Lower lobe of right lung (tissue), 2 donors: Measurements from ENCODE around the gene C20orf202. TPM values are rescaled to one million over a fixed set of nuclear protein-coding genes. Genes with fewer than 3 reads are reported as not detected.

Experiments
- ATAC-seq, 2 donors: fragments of 200-7000 bp; cut with Tn5 transposase; one replicate each; pipeline ENCODE4 v1.9.1; 2020 to 2022; ENCODE audit warnings: mild to moderate bottlenecking in 2 of 2, moderate library complexity in 2 of 2
- DNase-seq: peaks from one replicate; pipeline ENCODE4 v3.0.0-alpha.2; 2020
- H3K27ac ChIP-seq: fragments of 200-600 bp; one replicate; pipeline ENCODE4 v1.8.0; 2022
- H3K27me3 ChIP-seq: fragments of 200-600 bp; one replicate; pipeline ENCODE4 v1.8.0; 2022; ENCODE audit warnings: low read depth
- H3K36me3 ChIP-seq: fragments of 200-600 bp; one replicate; pipeline ENCODE4 v1.8.0; 2022; ENCODE audit warnings: mild to moderate bottlenecking
- H3K4me1 ChIP-seq: fragments of 200-600 bp; one replicate; pipeline ENCODE4 v1.8.0; 2022
- H3K4me3 ChIP-seq: fragments of 200-600 bp; one replicate; pipeline ENCODE4 v1.8.0; 2022; ENCODE audit warnings: mild to moderate bottlenecking
- H3K9me3 ChIP-seq: fragments of 200-600 bp; one replicate; pipeline ENCODE4 v1.8.0; 2022
- intact Hi-C: fragments of 100-400 bp; cut with DNase I; formaldehyde crosslinking; loops from one replicate; pipeline ENCODE4 v1.11.0; 2022
- total RNA-seq: library from RNA; stranded (reverse); fragmentation: NEBNext Ultra II Directional; extraction: Animal tissue kit (Norgen Biotek cat#: 25700); gene quantifications from one replicate; pipeline ENCODE4 v1.2.1, GENCODE V29; 2021
- TF ChIP-seq, protein P1 (sequence below): fragments of 200-600 bp; IDR thresholded peaks from one replicate; pipeline ENCODE4 v1.8.0; 2022; ENCODE audit warnings: antibody characterized with exemption, mild to moderate bottlenecking
- donor health status: DM: no; HTN: yes; CAD: no; lungs with severe emphysema.

The C20orf202 gene
- total RNA-seq, 1 donor from 2014 or later: 2.1 TPM

DNA sequence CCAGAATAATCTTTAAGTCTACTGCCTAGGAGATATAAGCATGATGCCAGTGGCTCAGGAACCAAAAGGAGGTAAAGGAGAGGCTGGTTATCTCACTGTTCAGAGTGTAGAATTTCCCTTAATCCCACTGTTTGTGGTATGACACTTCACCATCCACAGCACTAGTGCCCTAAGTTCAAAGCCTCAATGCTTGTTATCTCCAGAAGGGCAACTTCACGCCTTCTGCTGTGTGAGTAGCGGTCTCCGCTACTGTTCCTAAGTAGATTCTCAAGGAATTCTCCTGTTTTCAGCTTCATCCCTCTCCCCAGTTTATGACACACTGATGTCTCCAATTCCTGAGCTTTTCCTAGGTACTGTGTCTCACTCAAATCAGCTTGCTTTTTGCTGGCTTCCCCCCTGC, 49.2 kb downstream of the C20orf202 start:
- Histone ChIP-seq H3K4me1 (no peaks in the 10 kb centered on the region), H3K27me3 (peaks cover 5% of the 10 kb centered on the region), H3K27ac (no peak overlapping the region), H3K4me3 (no peak overlapping the region), H3K36me3 (no peaks in the 10 kb centered on the region), H3K9me3 (no peaks in the 10 kb centered on the region)
- intact Hi-C loops: no loop called here
- ATAC-seq: no peak
- DNase-seq: no peak
- TF ChIP-seq, protein P1, sequence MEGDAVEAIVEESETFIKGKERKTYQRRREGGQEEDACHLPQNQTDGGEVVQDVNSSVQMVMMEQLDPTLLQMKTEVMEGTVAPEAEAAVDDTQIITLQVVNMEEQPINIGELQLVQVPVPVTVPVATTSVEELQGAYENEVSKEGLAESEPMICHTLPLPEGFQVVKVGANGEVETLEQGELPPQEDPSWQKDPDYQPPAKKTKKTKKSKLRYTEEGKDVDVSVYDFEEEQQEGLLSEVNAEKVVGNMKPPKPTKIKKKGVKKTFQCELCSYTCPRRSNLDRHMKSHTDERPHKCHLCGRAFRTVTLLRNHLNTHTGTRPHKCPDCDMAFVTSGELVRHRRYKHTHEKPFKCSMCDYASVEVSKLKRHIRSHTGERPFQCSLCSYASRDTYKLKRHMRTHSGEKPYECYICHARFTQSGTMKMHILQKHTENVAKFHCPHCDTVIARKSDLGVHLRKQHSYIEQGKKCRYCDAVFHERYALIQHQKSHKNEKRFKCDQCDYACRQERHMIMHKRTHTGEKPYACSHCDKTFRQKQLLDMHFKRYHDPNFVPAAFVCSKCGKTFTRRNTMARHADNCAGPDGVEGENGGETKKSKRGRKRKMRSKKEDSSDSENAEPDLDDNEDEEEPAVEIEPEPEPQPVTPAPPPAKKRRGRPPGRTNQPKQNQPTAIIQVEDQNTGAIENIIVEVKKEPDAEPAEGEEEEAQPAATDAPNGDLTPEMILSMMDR: no peak

DNA sequence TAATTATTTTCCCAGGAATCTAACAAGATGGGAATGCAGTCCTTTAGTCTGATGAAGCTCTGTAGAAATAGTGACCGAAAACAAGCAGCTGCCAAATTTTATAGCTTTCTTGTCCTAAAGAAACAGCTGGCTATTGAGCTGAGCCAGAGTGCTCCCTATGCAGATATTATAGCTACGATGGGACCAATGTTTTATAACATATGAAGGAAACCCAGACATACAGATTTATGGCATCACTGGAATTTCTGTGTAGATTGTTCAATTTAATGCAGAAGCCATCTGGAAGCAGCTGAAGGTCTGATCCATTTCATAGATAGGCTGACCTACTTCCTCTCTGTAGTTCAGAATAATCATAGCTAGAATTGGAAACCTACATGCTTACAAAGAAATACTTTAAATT, 51.0 kb downstream of the C20orf202 start:
- Histone ChIP-seq H3K4me3 (no peak overlapping the region), H3K9me3 (no peaks in the 10 kb centered on the region), H3K27me3 (peaks cover 5% of the 10 kb centered on the region), H3K4me1 (no peaks in the 10 kb centered on the region), H3K36me3 (no peaks in the 10 kb centered on the region), H3K27ac (no peak overlapping the region)
- intact Hi-C loops: no loop called here
- TF ChIP-seq, protein P1: no peak
- no peak for DNase-seq
- no peak for ATAC-seq

DNA sequence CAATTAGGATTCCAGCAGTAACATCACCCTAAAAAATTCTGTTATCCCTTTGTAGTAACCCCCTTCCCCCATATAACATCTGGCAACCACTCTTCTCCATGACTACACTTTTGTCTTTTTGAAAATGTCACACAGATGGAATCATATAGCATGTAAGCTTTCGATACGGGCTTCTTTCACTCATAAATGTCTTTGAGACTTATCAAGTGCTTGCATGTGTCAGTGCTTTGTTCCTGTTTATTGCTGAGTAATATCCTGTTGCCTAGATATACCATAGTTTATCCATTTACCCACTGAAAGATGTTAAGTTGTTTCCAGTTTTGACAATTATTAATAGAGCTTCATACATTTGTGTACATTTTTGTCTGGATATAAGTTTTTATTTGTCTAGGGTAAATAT, 52.4 kb downstream of the C20orf202 start:
- DNase-seq: no peak
- no peak for ATAC-seq

More for the DNA sequence above, 52.4 kb downstream of the C20orf202 start:
- TF ChIP-seq, protein P1: no peak
- Histone ChIP-seq H3K4me1 (no peaks in the 10 kb centered on the region), H3K4me3 (no peak overlapping the region), H3K27ac (no peak overlapping the region), H3K9me3 (no peaks in the 10 kb centered on the region), H3K36me3 (no peaks in the 10 kb centered on the region), H3K27me3 (peaks cover 5% of the 10 kb centered on the region)
- intact Hi-C loops: no loop called here

Other genes with a start within 250 kb of the C20orf202 start
- 5.7 TPM for gene RSPO4, start 201.1 kb upstream of the C20orf202 start, total RNA-seq
- 131 TPM for gene PSMF1, start 84.9 kb upstream of the C20orf202 start, total RNA-seq
- gene TMEM74B, start 18.5 kb upstream of the C20orf202 start, total RNA-seq: 15.8 TPM
- gene RAD21L1, start 22.6 kb downstream of the C20orf202 start, total RNA-seq: not detected
- 3.8 TPM for gene SNPH, start 62.8 kb downstream of the C20orf202 start, total RNA-seq
- 10.8 TPM for gene SDCBP2, start 125.7 kb downstream of the C20orf202 start, total RNA-seq
- gene FKBP1A, start 189.6 kb downstream of the C20orf202 start, total RNA-seq: 291 TPM